GM15510 (cell line): ENCODE data around the gene TP53I13.

Experiments used
- POLR2A ChIP-seq: IDR thresholded peaks from 3 replicates; pipeline ENCODE4 v1.6.1; 2011; ENCODE audit warnings: borderline replicate concordance; ENCODE audit not compliant: insufficient read length; ENCODE audit errors: extremely low read depth

The TP53I13 gene

DNA sequence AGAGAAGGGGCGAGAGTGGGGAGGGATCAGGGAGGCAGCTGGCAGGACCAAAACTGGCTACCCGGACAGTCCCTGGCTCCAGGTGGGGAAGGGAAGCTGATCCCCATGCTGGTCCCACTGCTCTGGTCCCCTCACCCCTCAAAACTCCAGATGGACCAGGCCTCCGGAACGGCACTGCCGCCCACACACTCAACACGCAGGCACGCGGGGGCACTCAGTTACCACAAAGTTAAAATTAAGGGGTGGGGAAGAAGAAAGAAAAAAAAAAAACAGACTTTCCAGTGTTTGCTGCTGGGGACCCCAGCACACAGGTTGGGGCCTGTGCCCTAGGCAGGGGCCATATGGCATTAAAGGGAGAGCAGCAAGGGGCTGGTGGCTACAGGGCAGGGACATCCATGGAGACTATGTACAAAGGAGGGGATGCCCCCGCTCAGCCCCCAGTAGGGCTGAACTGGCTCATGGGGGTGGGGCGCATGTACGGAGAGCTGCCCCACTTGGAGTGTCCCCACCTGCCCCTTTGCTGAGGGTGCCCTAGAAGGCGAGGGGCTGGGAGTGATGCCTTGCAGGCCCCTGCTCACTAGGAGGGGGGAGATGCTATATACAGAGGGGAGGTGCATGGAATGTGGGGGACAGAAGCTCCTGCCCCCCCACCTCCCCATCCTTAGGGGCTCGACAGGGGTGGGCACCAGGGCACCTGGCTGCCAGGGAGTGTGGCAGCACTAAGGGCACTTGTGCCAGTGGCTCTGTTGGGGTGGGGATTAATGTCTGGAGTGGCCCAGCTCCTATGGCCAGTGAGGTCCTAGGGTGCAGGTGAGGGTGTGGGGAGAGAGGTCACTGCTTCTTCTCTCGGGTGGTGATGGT lies 5.6 kb downstream of the TP53I13 start:
- no peak for TF ChIP-seq POLR2A

GRCh38 chr17:29574732-29575510 lies 6.4 kb downstream of the TP53I13 start:
- TF ChIP-seq POLR2A, result no peak

DNA sequence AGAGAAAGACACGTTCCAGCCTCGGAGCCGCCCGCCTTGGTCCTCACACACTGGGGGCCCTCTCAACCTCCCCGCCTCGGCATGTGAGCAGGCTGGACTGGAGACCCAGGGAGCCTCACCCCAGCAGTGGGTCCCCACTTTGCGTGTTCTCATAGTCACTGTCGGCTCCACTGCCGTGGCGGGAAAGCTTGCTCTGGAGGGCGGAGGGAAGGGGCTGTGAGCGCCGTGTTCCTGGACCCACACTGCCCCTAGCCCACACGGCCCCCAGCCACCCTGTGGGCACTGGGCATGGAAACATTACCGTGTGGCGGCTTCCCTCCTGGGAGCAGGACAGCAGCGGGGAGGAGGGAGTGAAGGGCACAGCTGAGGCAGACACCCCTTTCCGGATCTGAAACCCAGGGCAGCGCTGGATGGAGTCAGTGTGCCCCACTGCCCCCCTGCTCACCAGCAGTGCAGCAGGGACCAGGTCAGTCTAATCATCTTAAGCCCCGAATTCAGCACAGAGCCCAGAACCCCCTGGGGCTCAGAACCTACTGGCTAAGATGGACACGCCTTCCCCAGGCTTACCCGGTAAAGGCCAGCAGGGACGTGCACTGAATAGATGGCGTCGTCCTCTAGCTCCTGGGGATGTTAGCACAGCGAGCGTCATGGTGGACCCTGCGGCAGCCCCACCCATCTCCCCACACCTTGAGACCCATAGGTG lies 7.2 kb downstream of the TP53I13 start:
- TF ChIP-seq POLR2A, result no peak

DNA sequence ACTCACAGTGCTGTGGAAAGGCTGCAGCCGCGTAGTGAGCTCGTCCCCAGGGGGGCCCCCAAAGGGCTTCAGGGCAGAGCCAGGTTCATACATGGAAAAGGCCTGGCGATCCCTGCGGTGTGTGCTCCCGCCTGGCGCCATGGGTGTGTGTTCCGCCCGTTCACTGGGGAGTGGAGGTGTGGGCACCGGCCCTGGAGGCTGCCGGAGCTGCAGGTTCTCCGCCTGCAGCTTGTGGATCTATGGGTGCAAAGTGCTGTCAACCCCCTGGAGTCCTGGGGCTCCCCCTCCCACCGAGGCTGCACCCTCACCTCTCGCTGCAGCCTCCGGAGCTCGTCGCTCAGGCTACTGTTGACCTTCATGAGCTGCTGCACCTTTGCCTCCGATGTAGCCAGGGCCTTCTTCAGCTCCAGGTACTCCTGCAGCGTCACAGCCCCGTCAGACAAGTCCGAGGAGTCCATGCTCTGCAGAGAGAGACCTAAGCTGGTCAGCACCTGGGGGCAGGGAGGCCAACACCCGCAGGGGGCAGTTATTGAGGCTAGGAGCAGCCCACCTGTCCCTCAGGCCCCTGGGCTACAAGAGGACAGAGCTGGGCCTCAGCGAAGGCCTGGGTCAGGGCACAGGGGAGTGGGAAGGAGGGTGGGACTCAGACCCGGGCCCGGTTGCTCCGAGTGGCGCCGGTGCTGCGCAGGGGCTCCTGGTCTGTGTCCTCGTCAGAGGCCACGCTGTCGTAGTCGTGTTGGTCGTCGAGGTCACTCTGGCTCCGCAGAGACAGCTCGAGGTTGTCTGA lies 7.9 kb downstream of the TP53I13 start:
- no peak for TF ChIP-seq POLR2A

DNA sequence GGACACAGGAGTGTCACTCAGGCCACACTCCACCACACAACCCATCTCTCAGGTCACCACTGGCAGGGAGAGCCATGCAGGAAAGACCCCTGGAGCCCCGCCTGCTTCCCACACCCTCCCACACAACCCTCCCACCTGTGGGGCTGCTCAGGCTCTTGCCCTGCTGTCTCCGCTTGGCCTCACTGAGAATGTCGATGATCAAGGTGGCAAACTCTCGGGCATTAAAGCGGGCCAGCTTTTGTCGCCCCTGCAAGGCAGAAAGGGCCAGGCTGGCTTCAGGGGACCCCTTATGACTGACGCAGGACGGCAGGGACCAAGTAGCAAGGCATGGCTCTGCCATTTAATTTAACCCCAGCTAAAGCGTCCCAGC lies 8.5 kb downstream of the TP53I13 start:
- no peak for TF ChIP-seq POLR2A

- no peak for TF ChIP-seq POLR2A
These were observed 9.1 kb downstream of the TP53I13 start for GRCh38 chr17:29577385-29578211.

- TF ChIP-seq POLR2A, result no peak
These were observed 10.4 kb downstream of the TP53I13 start for GRCh38 chr17:29578626-29579485.

GRCh38 chr17:29579866-29580771 lies 11.6 kb downstream of the TP53I13 start:
- no peak for TF ChIP-seq POLR2A

DNA sequence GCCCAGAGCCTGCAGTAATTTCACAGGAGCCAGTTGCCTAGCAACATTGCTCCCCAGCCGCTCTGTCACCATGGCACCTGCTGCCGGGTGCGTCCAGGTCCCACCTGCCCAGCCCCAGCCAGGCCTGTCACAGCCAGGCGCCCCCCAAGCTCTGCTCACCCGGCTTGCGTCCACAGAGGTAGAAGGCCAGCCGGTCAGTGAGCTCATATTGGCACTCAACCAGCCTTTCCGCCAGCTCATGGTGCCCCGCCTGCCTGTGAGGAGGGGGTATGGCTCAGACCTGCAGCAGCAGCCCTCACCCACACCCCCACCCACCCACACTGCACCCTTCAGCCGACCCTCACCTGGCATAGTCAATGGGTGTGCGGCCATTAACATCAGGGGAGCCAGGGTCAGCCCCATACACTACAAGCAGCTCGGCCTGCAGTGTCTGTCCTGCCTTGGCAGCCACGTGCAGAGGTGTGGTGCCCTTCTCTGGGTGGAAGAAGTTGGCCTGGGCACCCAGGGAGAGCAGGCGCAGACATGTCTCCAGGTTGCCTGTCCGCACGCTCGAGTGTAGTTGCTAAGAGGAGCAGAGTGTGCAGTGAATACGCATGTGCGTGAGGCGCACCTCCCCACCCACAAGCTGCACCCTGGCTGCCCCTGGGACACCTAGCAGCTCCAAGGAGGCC lies 13.2 kb downstream of the TP53I13 start:
- TF ChIP-seq POLR2A, result no peak

DNA sequence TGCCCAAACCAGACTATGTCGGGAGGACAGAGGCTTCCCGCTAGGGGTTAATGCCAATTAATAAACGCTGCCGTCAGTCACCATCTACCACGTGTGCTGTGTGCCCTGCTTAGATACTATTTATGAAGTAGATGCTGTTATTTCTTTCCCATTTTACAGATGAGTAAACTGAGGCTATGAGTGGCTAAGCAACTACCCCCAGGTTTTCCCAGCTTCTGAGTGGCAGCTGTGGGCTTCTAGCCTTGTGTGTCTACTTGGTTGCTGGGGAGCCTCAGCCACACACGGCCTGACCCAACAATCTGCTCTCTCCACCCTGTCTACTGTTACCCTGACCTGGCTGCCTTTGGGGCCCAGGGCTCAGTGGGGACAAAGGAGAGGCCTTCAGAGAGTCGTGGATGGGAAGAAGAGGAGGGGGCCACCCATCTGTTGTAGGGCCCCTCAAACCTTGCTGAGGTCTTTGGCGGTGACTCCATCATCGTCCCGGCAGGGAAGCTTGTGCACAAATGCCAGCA lies 13.8 kb downstream of the TP53I13 start:
- TF ChIP-seq POLR2A, result no peak

GRCh38 chr17:29582772-29583171 lies 14.3 kb downstream of the TP53I13 start:
- TF ChIP-seq POLR2A, result no peak
